GM12864 (cell line): ENCODE data around the gene WBP4.
"Not testable (repeated sequence)": the region's sequence is repeated elsewhere in the genome, so short reads cannot be mapped to it uniquely, and the experiment has no call there.

ENCODE experiments used
- DNase-seq: peaks from one replicate; pipeline ENCODE4 v3.0.0-alpha.2; 2011; ENCODE audit warnings: low read depth
- H3K4me3 ChIP-seq: 2 replicates; pipeline ENCODE4 v1.5.1; 2011; ENCODE audit warnings: mild to moderate bottlenecking, low read depth, low read length, control low read depth
- TF ChIP-seq, protein P1 (sequence below): IDR thresholded peaks from 2 replicates; pipeline ENCODE4 v1.5.1; 2011; ENCODE audit warnings: low read depth, mild to moderate bottlenecking, moderate library complexity, low read length, control low read depth, inconsistent platforms; ENCODE audit errors: missing control alignments

WBP4 gene

DNA sequence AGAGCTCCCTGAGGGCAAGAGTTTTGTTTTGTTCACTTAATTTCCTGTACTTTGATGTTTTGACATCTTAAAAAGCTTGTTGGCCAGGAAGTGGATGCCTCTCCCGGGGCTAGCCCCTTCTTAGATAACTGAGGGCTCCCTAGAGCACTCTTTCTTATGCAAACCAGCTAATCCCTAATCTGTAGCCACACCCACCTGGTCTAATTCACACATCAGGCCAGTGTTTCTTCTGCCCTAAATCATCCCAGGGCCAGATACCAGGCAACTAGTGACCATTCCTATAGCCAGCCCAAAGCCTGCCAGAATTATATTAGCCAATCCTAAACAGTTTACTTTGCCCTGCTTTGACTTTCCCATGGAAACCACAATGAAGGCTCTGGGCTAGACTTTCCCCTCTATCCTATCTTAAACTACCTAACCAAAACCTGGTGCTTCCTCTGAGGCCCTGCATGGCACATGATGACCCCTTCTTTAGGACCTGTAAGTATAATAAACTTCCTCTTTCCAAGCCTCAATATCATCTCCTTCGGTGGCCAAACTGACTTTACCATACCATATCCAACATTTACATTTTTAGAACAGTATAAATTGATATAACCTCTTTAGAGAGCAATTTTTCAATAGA is 24.8 kb downstream of the WBP4 start:
- TF ChIP-seq, protein P1, sequence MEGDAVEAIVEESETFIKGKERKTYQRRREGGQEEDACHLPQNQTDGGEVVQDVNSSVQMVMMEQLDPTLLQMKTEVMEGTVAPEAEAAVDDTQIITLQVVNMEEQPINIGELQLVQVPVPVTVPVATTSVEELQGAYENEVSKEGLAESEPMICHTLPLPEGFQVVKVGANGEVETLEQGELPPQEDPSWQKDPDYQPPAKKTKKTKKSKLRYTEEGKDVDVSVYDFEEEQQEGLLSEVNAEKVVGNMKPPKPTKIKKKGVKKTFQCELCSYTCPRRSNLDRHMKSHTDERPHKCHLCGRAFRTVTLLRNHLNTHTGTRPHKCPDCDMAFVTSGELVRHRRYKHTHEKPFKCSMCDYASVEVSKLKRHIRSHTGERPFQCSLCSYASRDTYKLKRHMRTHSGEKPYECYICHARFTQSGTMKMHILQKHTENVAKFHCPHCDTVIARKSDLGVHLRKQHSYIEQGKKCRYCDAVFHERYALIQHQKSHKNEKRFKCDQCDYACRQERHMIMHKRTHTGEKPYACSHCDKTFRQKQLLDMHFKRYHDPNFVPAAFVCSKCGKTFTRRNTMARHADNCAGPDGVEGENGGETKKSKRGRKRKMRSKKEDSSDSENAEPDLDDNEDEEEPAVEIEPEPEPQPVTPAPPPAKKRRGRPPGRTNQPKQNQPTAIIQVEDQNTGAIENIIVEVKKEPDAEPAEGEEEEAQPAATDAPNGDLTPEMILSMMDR = no peak
- H3K4me3 ChIP-seq = no peak overlapping the region
- DNase-seq = no peak

DNA sequence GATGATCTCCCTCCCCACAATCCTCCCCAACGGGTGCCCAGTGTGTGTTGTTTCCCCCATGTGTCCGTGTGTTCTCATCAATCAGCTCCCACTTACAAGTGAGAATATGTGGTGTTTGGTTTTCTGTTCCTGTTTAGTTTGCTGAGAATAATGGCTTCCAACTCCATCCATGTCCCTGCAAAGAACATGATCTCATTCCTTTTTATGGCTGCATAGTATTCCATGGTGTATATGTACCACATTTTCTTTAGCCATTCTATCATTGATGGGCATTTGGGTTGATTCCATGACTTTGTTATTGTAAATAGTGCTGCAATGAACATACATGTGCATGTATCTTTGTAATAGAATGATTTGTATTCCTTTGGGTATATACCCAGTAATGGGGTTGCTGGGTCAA is 34.4 kb downstream of the WBP4 start:
- not testable (repeated sequence) for DNase-seq, H3K4me3 ChIP-seq

DNA sequence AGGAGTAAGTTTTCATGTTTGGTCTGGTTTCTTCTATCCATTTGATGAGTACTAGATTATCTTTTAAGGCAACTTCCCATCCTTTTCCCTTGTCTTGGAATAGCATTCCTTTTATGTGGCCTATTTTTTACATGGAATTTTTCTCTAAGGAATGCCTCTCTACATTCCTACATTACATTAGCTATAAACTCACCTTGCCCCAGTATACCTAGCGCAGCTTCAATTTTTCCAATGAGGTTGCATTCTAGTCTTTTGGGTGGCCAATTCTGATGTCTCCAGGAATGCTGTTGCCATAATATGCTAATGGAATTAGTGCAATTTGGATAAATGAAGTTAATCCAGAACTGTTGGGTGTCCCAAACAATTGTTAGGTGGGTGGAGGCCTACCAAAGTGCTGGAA is 37.5 kb downstream of the WBP4 start:
- TF ChIP-seq, protein P1 = no peak
- no peak overlapping the region for H3K4me3 ChIP-seq
- DNase-seq = no peak

DNA sequence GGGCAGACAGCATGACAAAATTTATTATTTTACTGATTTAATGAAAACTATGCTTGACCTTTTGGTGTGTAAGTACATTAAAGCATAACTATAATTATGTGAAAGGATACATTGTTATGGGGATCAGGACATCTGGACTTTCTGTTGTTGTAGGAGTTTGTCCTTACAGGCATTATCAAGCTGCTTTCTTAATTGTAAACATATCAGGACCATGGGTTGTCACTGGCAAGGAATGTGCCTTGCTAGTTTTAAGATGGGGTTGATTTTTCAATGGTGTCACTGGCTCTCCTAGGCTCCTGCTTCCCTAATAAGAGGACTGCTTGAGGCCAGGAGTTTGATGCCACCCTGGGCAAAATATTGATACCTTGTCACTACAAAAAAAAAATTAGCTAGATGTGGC is 38.7 kb downstream of the WBP4 start:
- no peak for DNase-seq
- TF ChIP-seq, protein P1 = no peak
- no peak overlapping the region for H3K4me3 ChIP-seq

DNA sequence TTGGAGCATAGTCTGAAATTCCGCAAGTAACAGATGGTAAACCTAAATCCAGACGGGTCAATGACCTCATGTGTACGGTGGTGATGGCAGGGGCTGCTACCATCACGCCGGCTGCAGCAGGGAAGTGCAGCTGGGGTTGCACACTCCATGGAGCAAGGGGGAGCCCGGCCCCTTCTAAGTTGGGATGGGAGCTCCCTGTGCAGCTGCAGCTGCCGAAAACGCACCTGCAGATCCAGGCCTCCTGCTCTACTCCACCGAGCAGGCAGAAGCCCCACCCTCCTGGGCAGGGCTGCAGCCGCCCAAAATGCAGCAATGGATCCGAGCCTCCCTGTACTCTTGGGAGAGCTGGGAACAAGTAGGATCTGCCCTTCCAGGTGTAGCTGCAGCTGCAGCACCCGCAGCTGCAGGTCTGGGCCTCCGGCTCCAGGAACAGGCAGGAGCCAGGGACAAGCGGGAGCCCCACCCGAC is 45.8 kb downstream of the WBP4 start:
- TF ChIP-seq, protein P1 = no peak

DNA sequence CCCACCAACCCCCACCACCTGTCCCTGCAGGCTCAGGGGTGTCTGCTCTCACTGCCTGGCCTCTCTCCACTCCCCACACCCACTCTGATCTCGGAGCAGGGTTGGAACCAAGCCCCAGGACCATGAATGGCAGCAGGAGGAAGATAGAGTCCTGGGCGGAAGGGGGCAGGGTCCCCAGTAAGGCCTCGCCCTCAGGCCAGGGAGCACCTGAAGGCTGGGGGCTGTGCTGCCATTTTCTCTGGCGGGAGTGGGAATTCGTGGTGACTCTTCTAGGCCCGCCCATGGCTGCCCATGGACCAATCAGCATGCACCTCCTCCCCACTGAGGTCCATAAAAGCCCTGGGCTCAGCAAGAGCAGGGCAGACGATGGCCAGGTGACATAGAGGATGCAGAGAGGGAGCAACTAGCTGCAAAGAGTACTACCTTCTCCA is 46.3 kb downstream of the WBP4 start:
- no peak overlapping the region for H3K4me3 ChIP-seq
- DNase-seq = no peak
- TF ChIP-seq, protein P1 = no peak

More for the DNA sequence above, 45.8 kb downstream of the WBP4 start:
- DNase-seq = no peak
- H3K4me3 ChIP-seq = no peak overlapping the region

DNA sequence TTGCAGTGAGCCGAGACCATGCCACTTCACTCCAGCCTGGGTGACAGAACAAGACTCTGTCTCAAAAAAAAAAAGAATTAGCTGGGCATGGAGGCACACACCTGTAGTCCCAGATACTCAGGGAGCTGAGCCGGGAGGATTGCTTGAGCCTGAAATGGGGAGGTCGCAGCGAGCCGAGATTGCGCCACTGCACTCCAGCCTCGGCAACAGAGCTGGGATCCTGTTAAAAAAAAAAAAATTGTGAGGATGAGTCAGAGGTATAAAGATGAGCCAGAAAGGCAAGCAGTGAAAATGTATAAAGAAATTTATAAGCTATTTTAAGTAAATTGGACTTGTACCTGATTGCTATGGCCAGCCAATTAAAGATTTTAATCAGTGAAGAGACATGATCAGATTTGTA is 50.1 kb downstream of the WBP4 start:
- H3K4me3 ChIP-seq = no peak overlapping the region
- no peak for DNase-seq
- TF ChIP-seq, protein P1 = no peak
